DND-41 (cell line): ENCODE results near the gene PAN3.

Source experiments
- EZH2 ChIP-seq: IDR thresholded peaks from 3 replicates; pipeline ENCODE4 v1.6.1; 2012; ENCODE audit warnings: borderline replicate concordance, low read depth, mild to moderate bottlenecking, moderate library complexity, low read length, inconsistent platforms; ENCODE audit not compliant: severe bottlenecking
- TF ChIP-seq, protein P1 (sequence below): IDR thresholded peaks from 2 replicates; pipeline ENCODE4 v1.5.1; 2012; ENCODE audit warnings: borderline replicate concordance, low read length, moderate library complexity, mild to moderate bottlenecking; ENCODE audit not compliant: poor library complexity, severe bottlenecking; ENCODE audit errors: extremely low read depth

DNA sequence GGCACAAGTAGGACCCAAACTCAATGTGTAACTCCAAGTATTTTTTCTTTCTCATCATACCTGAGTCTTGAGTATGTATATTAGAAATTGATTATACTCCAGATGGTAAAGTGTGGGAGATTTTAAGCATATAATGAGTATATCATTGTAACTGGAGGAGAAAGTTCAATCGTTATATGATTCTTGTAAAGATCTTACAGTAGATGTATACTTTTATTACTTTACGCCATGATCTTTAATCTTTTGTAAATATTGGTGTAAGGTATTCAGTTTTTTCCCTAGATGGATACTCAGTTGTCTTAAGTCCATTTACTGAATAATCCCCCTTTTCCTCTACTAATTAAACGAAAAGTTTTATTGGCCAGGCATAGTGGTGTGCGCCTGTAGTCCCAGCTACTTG, 25.2 kb downstream of the PAN3 start:
- TF ChIP-seq, protein P1, sequence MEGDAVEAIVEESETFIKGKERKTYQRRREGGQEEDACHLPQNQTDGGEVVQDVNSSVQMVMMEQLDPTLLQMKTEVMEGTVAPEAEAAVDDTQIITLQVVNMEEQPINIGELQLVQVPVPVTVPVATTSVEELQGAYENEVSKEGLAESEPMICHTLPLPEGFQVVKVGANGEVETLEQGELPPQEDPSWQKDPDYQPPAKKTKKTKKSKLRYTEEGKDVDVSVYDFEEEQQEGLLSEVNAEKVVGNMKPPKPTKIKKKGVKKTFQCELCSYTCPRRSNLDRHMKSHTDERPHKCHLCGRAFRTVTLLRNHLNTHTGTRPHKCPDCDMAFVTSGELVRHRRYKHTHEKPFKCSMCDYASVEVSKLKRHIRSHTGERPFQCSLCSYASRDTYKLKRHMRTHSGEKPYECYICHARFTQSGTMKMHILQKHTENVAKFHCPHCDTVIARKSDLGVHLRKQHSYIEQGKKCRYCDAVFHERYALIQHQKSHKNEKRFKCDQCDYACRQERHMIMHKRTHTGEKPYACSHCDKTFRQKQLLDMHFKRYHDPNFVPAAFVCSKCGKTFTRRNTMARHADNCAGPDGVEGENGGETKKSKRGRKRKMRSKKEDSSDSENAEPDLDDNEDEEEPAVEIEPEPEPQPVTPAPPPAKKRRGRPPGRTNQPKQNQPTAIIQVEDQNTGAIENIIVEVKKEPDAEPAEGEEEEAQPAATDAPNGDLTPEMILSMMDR: no peak
- no peak for TF ChIP-seq EZH2
